Measurements from ENCODE around the gene CFL1. TPM values are rescaled to one million over a fixed set of nuclear protein-coding genes. Genes with fewer than 3 reads are reported as not detected.

CFL1 gene
- total RNA-seq, 4 donors from 2014 or later, result 227 to 514 (median 399) TPM

GRCh38 chr11:65809496-65809895 is 48.5 kb downstream of the CFL1 start:
- no peak for DNase-seq
- no peaks in the 10 kb centered on the region for H3K36me3 ChIP-seq
- TF ChIP-seq POLR2A (IDR thresholded peaks at IDR 0.05), result no peak
- TF ChIP-seq CTCF (IDR thresholded peaks at IDR 0.05), result no peak
- no peaks in the 10 kb centered on the region for H3K27me3 ChIP-seq
- H3K4me3 ChIP-seq, result no peak overlapping the region
- no peaks in the 10 kb centered on the region for H3K4me1 ChIP-seq
- intact Hi-C loops (cut with DNase I; ENCODE audit: low total_unique reads), result no loop called here
- H3K9me3 ChIP-seq, result no peaks in the 10 kb centered on the region
- no peak overlapping the region for H3K27ac ChIP-seq

GRCh38 chr11:65808744-65809341 is 49.1 kb downstream of the CFL1 start:
- intact Hi-C loops (cut with DNase I; ENCODE audit: low total_unique reads), result no loop called here
- no peak for DNase-seq
- Histone ChIP-seq H3K4me1 (no peaks in the 10 kb centered on the region), H3K36me3 (no peaks in the 10 kb centered on the region), H3K27me3 (no peaks in the 10 kb centered on the region), H3K27ac (no peak overlapping the region), H3K4me3 (no peak overlapping the region), H3K9me3 (no peaks in the 10 kb centered on the region)
- no peak for TF ChIP-seq POLR2A (IDR thresholded peaks at IDR 0.05)
- TF ChIP-seq CTCF (IDR thresholded peaks at IDR 0.05), result no peak

- no peaks in the 10 kb centered on the region for H3K9me3 ChIP-seq
- H3K27ac ChIP-seq, result no peak overlapping the region
- no peaks in the 10 kb centered on the region for H3K36me3 ChIP-seq
- H3K4me1 ChIP-seq, result no peaks in the 10 kb centered on the region
- no peak for TF ChIP-seq CTCF (IDR thresholded peaks at IDR 0.05)
- TF ChIP-seq POLR2A (IDR thresholded peaks at IDR 0.05), result no peak
- intact Hi-C loops (cut with DNase I; ENCODE audit: low total_unique reads), result no loop called here
- peaks cover 0 to 8% of the 10 kb centered on the region in 2 donors for H3K27me3 ChIP-seq
- DNase-seq, result no peak
- H3K4me3 ChIP-seq, result no peak overlapping the region
These were observed 51.0 kb downstream of the CFL1 start for GRCh38 chr11:65806979-65807378.

Other genes starting within 250 kb of the CFL1 start
- gene MAP3K11, start 244.0 kb downstream of the CFL1 start, total RNA-seq, result 100 to 1,000 TPM in 1 of 4 donors, 10 to 100 TPM in 3; 22.1 to 139 (median 51.8) TPM
- gene PCNX3, start 242.4 kb downstream of the CFL1 start, total RNA-seq, result 10 to 100 TPM in 3 of 4 donors, 1 to 10 TPM in 1; 6.8 to 47.4 (median 24.6) TPM
- 10 to 100 TPM; 11.2 to 60.1 (median 27.0) TPM for gene SIPA1, start 220.1 kb downstream of the CFL1 start, total RNA-seq
- 10 to 100 TPM in 3 of 4 donors, 1 to 10 TPM in 1; 6.7 to 97.1 (median 36.5) TPM for gene RELA, start 195.3 kb downstream of the CFL1 start, total RNA-seq
- 100 to 1,000 TPM in 2 of 4 donors, 10 to 100 TPM in 2; 37.1 to 113 (median 81.5) TPM for gene KAT5, start 145.9 kb downstream of the CFL1 start, total RNA-seq
- gene RNASEH2C, start 137.4 kb downstream of the CFL1 start, total RNA-seq, result 100 to 1,000 TPM in 1 of 4 donors, 10 to 100 TPM in 3; 35.2 to 107 (median 65.4) TPM
- gene AP5B1, start 77.2 kb downstream of the CFL1 start, total RNA-seq, result 10 to 100 TPM in 1 of 4 donors, 1 to 10 TPM in 3; 2.4 to 17.1 (median 5.7) TPM
- gene OVOL1, start 71.1 kb downstream of the CFL1 start, total RNA-seq, result 1 to 10 TPM in 1 of 4 donors, not detected in 3; 1.0 TPM
- 1 to 10 TPM in 1 of 4 donors, under 1 TPM in 1, not detected in 2; 0.58 to 2.6 TPM for gene SNX32, start 24.2 kb downstream of the CFL1 start, total RNA-seq
- gene MUS81, start 2.3 kb upstream of the CFL1 start, total RNA-seq, result 100 to 1,000 TPM in 1 of 4 donors, 10 to 100 TPM in 3; 28.8 to 108 (median 75.0) TPM
- 100 to 1,000 TPM in 1 of 4 donors, 10 to 100 TPM in 3; 56.1 to 165 (median 87.3) TPM for gene EFEMP2, start 14.6 kb upstream of the CFL1 start, total RNA-seq
- 1 to 10 TPM in 1 of 4 donors, under 1 TPM in 1, not detected in 2; 0.62 to 3.6 TPM for gene CTSW, start 21.7 kb upstream of the CFL1 start, total RNA-seq
- 100 to 1,000 TPM in 1 of 4 donors, 10 to 100 TPM in 3; 39.7 to 239 (median 52.2) TPM for gene FIBP, start 30.3 kb upstream of the CFL1 start, total RNA-seq
- 100 to 1,000 TPM in 1 of 4 donors, 10 to 100 TPM in 3; 22.3 to 141 (median 54.5) TPM for gene CCDC85B, start 32.5 kb upstream of the CFL1 start, total RNA-seq
- 1 to 10 TPM in 2 of 4 donors, not detected in 2; 2.9 to 3.9 TPM for gene FOSL1, start 42.2 kb upstream of the CFL1 start, total RNA-seq
- gene C11orf68, start 60.9 kb upstream of the CFL1 start, total RNA-seq, result 10 to 100 TPM; 11.5 to 53.0 (median 29.7) TPM
- 10 to 100 TPM in 3 of 4 donors, 1 to 10 TPM in 1; 9.2 to 83.0 (median 60.6) TPM for gene DRAP1, start 61.2 kb upstream of the CFL1 start, total RNA-seq
- gene TSGA10IP, start 87.3 kb upstream of the CFL1 start, total RNA-seq, result not detected
- gene SART1, start 103.6 kb upstream of the CFL1 start, total RNA-seq, result 10 to 100 TPM; 10.3 to 77.9 (median 30.5) TPM
- 10 to 100 TPM; 15.6 to 38.2 (median 33.1) TPM for gene EIF1AD, start 144.0 kb upstream of the CFL1 start, total RNA-seq
- gene BANF1, start 144.3 kb upstream of the CFL1 start, total RNA-seq, result 100 to 1,000 TPM in 2 of 4 donors, 10 to 100 TPM in 1, 1 to 10 TPM in 1; 8.7 to 136 (median 76.6) TPM
- under 1 TPM in 1 of 4 donors, not detected in 3; 0.59 TPM for gene CST6, start 153.8 kb upstream of the CFL1 start, total RNA-seq
- gene CATSPER1, start 168.3 kb upstream of the CFL1 start, total RNA-seq, result under 1 TPM in 1 of 4 donors, not detected in 3; 0.26 TPM
- 1 to 10 TPM in 2 of 4 donors, under 1 TPM in 1, not detected in 1; 0.26 to 2.1 (median 1.9) TPM for gene GAL3ST3, start 191.0 kb upstream of the CFL1 start, total RNA-seq
- 100 to 1,000 TPM in 2 of 4 donors, 10 to 100 TPM in 2; 59.9 to 195 (median 106) TPM for gene SF3B2, start 194.2 kb upstream of the CFL1 start, total RNA-seq
- gene PACS1, start 212.1 kb upstream of the CFL1 start, total RNA-seq, result 10 to 100 TPM in 3 of 4 donors, 1 to 10 TPM in 1; 2.9 to 79.2 (median 57.2) TPM